Endothelial cell (in vitro differentiated cells): Measurements from ENCODE around the gene KCNIP1. TPM values are rescaled to one million over a fixed set of nuclear protein-coding genes. Genes with fewer than 3 reads are reported as not detected.
A peak's percentile ranks its signal among the peaks of the same experiment; 100 is the strongest.

Source experiments
- DNase-seq: peaks from one replicate; pipeline ENCODE4 v3.0.0; 2021; ENCODE audit warnings: low spot score
- H3K27ac Mint-ChIP-seq: one replicate; pipeline ENCODE4 v1.8.0; 2021; ENCODE audit warnings: mixed read lengths, inconsistent platforms; ENCODE audit not compliant: unreplicated experiment
- H3K27me3 Mint-ChIP-seq: one replicate; pipeline ENCODE4 v1.8.0; 2021; ENCODE audit warnings: mild to moderate bottlenecking, moderate library complexity, mixed read lengths, inconsistent platforms; ENCODE audit not compliant: unreplicated experiment
- H3K36me3 Mint-ChIP-seq: one replicate; pipeline ENCODE4 v1.8.0; 2021; ENCODE audit warnings: mild to moderate bottlenecking, low read depth, mixed read lengths, inconsistent platforms; ENCODE audit not compliant: unreplicated experiment
- H3K4me1 Mint-ChIP-seq: one replicate; pipeline ENCODE4 v1.8.0; 2021; ENCODE audit warnings: mild to moderate bottlenecking, mixed read lengths, inconsistent platforms; ENCODE audit not compliant: unreplicated experiment
- H3K4me3 Mint-ChIP-seq: one replicate; pipeline ENCODE4 v1.8.0; 2021; ENCODE audit warnings: mild to moderate bottlenecking, mixed read lengths, inconsistent platforms; ENCODE audit not compliant: unreplicated experiment
- H3K9me3 Mint-ChIP-seq: one replicate; pipeline ENCODE4 v1.8.0; 2021; ENCODE audit warnings: mixed read lengths, inconsistent platforms; ENCODE audit not compliant: unreplicated experiment
- total RNA-seq: library from RNA; stranded (reverse); fragmentation: NEBNext Ultra II Directional; extraction: Animal tissue kit (Norgen Biotek cat#: 25700); gene quantifications from one replicate; pipeline ENCODE4 v1.2.1, GENCODE V29; 2021; ENCODE audit not compliant: unreplicated experiment
- TF ChIP-seq, protein P1 (sequence below): fragments of 200-600 bp; sonication (generic); IDR thresholded peaks from one replicate; pipeline ENCODE4 v1.5.0; 2021; ENCODE audit warnings: antibody characterized with exemption; ENCODE audit not compliant: unreplicated experiment

KCNIP1 gene
- total RNA-seq, 1 donor from 2014 or later = 6.1 TPM

DNA sequence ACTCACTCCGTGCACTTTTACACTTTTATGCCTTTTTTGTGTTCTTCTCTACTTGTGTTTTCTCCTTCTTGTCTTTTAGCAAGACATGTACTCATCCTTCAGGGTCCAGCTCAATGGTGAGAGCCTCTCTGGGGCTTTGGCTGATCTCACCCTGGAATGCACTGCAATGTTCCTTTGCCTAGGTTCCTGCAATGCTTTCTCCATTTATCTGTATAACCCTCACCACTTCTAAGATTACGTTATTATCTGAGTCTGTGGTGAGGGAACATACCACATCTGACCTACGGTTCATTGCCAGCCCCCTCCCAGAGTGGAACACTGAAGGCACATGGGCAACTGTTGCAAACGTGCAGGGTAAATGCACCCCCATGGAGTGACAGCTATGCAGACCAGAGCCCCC, 47.3 kb downstream of the KCNIP1 start:
- no peaks in the 10 kb centered on the region for H3K27me3 Mint-ChIP-seq
- no peaks in the 10 kb centered on the region for H3K36me3 Mint-ChIP-seq
- H3K9me3 Mint-ChIP-seq = no peaks in the 10 kb centered on the region
- no peak overlapping the region for H3K4me3 Mint-ChIP-seq
- TF ChIP-seq, protein P1, sequence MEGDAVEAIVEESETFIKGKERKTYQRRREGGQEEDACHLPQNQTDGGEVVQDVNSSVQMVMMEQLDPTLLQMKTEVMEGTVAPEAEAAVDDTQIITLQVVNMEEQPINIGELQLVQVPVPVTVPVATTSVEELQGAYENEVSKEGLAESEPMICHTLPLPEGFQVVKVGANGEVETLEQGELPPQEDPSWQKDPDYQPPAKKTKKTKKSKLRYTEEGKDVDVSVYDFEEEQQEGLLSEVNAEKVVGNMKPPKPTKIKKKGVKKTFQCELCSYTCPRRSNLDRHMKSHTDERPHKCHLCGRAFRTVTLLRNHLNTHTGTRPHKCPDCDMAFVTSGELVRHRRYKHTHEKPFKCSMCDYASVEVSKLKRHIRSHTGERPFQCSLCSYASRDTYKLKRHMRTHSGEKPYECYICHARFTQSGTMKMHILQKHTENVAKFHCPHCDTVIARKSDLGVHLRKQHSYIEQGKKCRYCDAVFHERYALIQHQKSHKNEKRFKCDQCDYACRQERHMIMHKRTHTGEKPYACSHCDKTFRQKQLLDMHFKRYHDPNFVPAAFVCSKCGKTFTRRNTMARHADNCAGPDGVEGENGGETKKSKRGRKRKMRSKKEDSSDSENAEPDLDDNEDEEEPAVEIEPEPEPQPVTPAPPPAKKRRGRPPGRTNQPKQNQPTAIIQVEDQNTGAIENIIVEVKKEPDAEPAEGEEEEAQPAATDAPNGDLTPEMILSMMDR = no peak
- no peak for DNase-seq
- no peak overlapping the region for H3K27ac Mint-ChIP-seq
- peaks cover 7% of the 10 kb centered on the region for H3K4me1 Mint-ChIP-seq

DNA sequence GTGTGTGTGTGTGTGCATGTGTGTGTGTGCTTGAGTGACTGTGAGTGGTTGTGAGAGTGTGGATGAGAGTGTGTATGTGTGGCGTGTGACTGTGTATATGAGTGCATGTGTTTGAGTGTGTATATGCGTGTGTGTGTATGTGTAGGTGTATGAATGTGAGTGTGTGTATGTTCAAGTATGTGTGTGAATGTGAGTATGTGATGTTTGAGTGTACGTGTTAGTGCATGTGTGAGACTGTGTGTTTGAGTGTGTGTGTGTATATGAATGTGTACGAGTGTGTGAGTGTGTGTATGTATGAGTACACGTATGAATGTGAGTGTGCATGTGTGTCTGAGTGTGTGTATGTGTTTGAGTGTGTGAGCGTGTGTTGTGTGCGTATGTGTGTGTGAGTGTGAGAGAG, 47.8 kb downstream of the KCNIP1 start:
- Mint-ChIP-seq H3K27ac (no peak overlapping the region), H3K4me3 (no peak overlapping the region), H3K27me3 (no peaks in the 10 kb centered on the region), H3K4me1 (peaks cover 7% of the 10 kb centered on the region), H3K36me3 (no peaks in the 10 kb centered on the region), H3K9me3 (no peaks in the 10 kb centered on the region)
- TF ChIP-seq, protein P1 = no peak
- no peak for DNase-seq

DNA sequence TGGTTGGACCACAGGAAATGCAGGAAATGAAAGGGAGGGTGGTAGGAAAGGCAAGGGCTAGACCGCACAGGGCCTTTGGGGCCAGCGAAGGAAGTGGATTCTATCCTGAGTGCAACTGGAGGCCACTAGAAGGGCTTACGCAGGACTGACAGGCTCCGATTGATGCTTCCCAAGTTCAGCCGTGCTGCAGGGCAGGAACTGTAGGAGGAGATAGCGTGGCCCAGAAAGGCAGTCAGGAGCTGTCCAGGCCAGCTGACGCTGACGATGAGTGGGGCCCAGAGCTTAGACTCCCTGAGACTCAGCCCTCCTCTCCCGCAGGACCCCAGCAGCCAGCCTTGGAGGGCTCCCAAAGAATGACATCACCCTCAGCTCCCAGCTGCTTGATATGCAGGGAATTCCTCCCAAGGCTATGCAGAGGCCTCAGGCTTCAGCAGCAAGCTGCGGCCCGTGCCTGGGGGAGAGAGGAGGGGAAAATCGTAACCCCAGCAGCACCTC, 48.8 kb downstream of the KCNIP1 start:
- no peak overlapping the region for H3K27ac Mint-ChIP-seq
- DNase-seq = peak; percentile 31
- H3K36me3 Mint-ChIP-seq = no peaks in the 10 kb centered on the region
- H3K4me1 Mint-ChIP-seq = peaks cover 7% of the 10 kb centered on the region
- no peak overlapping the region for H3K4me3 Mint-ChIP-seq
- no peaks in the 10 kb centered on the region for H3K27me3 Mint-ChIP-seq
- TF ChIP-seq, protein P1 = no peak
- no peaks in the 10 kb centered on the region for H3K9me3 Mint-ChIP-seq

DNA sequence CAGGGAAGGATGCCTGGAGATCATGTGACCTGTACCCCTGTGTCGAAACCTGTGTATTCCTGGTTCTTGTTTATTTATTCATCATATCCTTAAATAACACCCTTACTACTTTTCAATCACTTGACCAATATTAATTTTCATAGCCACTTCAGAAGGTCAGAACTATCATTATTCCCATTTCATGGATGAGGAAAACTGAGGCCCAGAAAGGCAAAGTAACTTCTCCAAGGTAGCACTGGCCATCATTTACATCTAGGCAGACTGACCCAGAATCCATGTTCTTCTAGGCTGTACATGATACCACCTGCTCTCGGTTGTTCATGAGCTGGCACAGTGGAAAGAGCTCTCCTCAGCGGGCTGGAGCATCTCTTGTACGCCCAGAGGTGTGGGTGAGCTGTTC, 49.4 kb downstream of the KCNIP1 start:
- TF ChIP-seq, protein P1 = no peak
- no peak for DNase-seq
- no peaks in the 10 kb centered on the region for H3K36me3 Mint-ChIP-seq

DNA sequence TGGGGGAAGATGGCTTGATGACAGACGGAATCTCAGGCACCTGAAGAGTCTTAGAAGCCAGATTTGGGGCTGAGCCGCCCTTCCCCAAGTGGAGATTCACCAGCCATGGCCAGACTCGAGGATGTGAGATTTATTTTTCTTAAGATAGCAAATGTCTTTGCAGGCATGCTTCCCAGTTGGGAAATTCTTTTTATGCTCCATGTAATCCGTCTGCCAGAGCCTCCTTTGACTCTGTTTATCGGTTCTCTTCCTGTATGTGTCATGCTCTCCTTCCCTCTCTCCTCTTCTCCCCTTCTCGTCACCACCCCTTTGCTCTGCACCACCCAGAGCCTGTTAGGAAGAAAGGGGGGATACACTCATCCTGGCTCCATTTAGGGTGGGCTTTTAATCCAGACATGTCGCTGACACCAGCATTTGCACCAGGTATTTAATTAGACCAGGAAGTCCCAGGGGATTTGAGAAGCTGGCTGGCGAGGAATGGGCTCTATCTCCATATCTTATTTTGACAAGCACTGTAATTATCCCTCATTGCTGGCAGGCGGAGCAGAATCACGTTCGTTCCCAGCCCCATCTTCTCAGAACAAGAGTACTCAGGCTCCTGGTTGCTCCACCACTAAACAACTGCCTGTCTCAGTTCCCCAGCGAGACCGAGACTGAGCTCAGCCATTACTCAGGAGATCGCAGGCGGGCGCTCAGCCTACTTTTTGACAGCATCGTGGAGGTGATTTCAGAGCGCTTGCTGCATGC, 50.9 kb downstream of the KCNIP1 start:
- Mint-ChIP-seq H3K27me3 (no peaks in the 10 kb centered on the region), H3K9me3 (no peaks in the 10 kb centered on the region), H3K36me3 (no peaks in the 10 kb centered on the region), H3K4me1 (peaks cover 7% of the 10 kb centered on the region), H3K4me3 (no peak overlapping the region), H3K27ac (no peak overlapping the region)
- no peak for DNase-seq
- TF ChIP-seq, protein P1 = no peak

More for the DNA sequence above, 49.4 kb downstream of the KCNIP1 start:
- H3K4me3 Mint-ChIP-seq = no peak overlapping the region
- H3K27ac Mint-ChIP-seq = no peak overlapping the region
- H3K27me3 Mint-ChIP-seq = no peaks in the 10 kb centered on the region
- no peaks in the 10 kb centered on the region for H3K9me3 Mint-ChIP-seq
- peaks cover 7% of the 10 kb centered on the region for H3K4me1 Mint-ChIP-seq
